Thyroid gland (tissue), 4 donors: ENCODE results near the gene STARD9.

Source experiments
- CTCF ChIP-seq, 6 experiments: fragments of 200-600 bp in 3 of 6; fragments of 450-650 bp in 3 of 6; sonication (generic) in 3 of 6; IDR thresholded peaks; one replicate each; pipeline ENCODE4 v1.5.1; 2016 to 2019; ENCODE audit warnings: antibody characterized with exemption in 6 of 6, mild to moderate bottlenecking in 2 of 6, inconsistent platforms in 1 of 6, moderate library complexity in 1 of 6
- POLR2A ChIP-seq, 2 donors: fragments of 450-650 bp; IDR thresholded peaks; one replicate each; pipeline ENCODE4 v1.6.1; 2017; ENCODE audit warnings: antibody characterized with exemption in 2 of 2, mild to moderate bottlenecking in 2 of 2, moderate library complexity in 1 of 2

- no peak for TF ChIP-seq POLR2A (IDR thresholded peaks at IDR 0.05)
- TF ChIP-seq CTCF (IDR thresholded peaks at IDR 0.05): no peak
Measured at GRCh38 chr15:42744195-42744594, 168.8 kb downstream of the STARD9 start.
